Inflammatory macrophage treated with lipopolysaccharide for 4 hours (primary cell): ENCODE measurements around the gene SCTR.
A peak's percentile ranks its signal among the peaks of the same experiment; 100 is the strongest.
"Not testable (repeated sequence)": the region's sequence is repeated elsewhere in the genome, so short reads cannot be mapped to it uniquely, and the experiment has no call there.

Experiments used
- DNase-seq: peaks from one replicate; pipeline ENCODE4 v3.0.0-alpha.2; 2020

SCTR gene

DNA sequence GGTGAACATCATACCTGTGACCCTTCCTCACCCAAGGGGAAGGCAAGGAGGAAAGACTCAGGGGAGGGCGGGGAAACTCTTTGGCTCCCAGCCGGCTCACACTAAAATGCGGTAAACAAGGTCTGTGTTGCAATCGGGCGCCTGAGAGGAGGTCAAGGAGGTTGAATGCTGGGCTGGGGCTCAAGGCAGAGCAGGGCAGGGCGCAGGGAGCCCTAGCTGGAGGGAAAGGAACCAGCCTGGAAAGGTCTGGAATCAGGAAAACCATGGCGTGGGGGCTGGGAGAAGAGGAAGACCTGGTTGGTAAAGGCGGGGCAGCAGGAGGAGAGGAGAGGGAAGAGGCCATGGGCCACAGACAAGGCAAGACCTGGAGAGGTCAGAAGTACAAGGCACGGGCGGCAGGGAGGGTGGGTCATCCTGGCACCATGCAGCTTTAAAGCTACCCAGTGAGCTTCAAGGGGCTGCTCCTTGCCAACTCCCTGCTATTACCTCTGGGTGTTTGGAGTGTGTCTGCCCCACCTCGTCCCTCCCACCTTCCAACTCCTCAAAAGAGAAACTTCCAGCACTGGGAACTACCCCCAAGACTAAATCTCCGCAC, 97.4 kb downstream of the SCTR start:
- peak; percentile 43 for DNase-seq

DNA sequence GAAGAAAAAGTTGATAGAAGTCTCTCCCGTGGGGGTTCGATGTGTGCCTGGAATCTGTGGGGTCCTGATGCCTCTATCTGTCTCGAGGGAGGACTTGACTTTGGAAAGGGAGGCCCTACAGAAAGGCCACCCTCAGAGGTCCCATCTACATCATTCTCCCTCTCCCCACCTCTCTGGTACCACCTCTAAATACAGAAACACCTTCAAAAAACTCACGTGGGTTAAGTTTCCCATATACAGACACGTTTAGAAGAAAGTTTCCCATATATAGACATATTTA, 97.9 kb downstream of the SCTR start:
- no peak for DNase-seq

DNA sequence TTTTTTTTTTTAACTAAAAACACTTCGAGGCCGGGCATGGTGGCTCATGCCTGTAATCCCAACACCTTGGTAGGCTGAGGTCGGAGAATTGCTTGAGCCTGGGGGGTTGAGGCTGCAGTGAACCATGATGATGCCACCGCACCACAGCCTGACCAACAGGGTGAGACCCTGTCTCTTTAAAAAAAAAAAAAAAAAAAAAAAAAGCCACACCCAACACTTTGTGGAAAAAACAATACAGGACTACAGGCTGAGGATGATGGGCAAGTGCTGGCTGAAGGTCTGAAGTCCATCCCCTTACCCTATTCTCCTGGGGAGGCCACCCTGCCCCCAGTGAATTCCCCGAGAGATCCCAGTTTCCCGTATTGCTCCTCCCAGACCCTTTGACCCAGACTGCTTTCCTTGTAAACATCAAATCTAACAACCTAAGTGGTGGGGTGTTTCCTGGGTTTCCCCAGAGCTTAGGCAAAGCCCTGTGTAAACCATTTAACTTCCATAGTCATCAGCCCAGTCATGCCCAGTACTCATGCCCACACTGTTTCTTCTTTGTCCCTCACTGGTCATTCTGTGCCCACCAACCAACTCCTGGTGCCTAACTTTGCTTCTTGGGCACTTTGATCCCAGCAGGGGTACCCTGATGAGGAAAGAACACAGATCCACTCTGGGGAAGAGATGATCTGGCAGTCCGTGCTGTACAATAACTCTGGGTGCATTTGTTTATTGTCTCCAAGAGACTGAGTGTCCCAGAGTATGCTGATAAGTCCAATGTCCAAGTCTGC, 98.5 kb downstream of the SCTR start:
- DNase-seq: peak; percentile 19

DNA sequence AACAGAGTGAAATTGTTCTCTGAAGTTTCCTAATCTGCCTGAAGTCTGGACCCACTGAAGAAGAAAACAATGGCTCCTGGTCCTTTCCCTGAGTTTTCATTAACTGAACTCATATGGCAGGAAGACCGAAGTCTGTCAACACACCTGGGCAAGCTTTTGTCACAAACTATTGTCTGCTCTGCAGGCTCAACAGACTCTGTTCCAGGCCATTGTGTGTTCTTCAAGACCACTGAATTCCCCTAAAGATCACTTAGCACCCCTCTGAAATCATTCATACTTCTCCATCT, 99.2 kb downstream of the SCTR start:
- no peak for DNase-seq

DNA sequence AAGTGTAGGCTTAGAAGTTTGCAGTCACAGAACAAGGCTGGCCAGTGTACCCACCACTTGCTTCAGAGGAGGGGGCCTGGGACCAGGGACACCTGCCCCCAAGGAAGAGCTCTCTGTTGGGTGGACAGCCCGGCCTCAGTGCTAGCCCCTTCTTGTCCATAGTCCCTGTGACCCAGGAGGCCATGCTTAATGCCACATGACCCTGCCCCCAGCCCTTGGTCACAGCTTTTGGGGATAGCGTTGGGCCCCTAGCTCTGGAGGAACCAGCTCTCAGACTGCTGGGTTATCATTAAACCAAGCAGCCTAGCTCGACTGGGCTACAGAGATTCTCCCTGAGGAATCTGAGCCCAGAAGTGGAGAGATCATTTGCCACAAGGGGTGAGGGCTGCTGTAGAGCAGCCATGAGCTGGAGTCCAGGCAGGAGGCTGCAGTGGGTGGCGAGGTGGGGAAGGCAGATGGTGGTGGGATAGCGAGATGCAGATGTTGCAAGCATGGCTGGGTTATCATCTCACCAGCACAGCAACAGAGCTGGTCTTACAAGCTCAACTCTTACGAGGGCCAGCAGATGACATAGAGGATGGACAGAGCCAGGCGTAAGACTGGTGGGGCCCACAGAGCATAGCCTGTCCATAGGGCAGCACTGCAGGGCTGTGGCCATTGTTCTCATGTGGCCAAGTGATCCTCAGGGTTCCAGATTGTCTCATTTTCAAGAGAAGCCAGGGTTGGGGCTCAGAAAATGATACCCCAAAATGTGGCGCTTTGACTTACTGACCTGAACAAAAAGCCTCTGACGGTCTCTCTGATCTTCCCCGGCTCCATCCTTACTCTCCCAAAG, 99.8 kb downstream of the SCTR start:
- DNase-seq: no peak

DNA sequence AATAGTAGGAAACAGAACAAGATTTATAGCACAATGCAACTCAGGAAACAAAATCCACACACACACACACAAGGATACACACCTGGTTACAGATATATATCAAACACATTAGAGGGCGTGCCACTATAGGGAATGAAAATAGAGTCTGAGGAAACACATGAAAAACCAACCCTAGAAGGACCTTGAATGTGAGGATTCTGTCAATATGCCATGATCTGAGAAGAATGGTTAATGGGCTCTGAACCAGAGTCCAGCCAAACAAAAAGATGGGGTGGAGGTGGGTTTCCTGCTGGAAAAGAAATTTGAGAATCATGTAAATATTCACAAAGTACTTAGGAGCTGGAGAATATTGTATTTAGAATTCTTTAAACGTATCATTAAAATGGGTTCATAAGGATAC, 100.5 kb downstream of the SCTR start:
- no peak for DNase-seq

DNA sequence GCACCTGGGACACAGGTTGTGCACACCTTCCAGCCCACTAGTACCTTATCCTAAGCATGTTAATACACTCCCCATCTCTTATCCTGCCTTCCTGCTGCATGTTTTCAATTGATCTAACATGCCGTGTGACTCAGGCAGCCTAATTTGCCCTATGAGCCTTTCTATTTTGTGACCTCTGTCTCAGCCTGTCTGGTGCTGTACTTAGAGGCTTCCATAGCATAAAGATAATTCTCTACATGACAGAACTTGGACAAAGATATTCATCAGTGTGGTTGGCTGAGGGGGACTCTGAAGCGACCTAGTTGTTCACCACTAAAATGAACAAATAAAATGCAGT, 101.2 kb downstream of the SCTR start:
- no peak for DNase-seq

DNA sequence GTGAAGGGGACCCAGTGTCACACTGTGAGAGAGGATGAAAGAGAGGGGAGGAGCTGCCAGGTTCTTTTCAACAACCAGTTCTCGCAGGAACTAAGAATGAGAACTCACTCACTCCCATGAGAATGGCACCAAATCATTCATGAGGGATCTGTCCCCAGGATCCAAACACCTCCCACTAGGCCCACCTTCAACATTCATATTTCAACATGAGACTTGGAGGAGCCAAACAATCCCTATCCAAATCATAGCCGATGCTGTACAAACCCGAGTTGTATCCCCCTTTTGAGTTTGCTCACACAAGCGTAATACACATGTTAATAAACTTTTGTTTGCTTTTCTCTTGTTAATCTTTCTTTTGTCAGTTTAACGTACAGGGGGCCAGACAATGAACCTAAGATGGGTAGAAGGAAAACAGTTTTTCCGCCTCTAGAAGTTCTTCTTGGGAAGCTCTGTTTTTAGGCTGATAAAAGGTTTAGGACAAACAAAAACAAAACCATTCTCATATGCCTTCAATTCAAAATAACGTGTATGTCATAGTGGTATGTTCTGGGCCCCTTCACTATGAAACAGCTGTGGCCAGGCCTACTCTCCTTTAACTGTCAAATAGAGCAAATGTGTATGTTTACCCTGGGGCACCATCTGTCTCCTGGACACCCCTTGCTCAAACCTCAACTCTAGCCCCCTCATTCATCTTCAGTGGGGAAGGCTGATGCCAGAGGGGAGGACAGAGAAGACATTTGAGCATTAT, 101.7 kb downstream of the SCTR start:
- no peak for DNase-seq

DNA sequence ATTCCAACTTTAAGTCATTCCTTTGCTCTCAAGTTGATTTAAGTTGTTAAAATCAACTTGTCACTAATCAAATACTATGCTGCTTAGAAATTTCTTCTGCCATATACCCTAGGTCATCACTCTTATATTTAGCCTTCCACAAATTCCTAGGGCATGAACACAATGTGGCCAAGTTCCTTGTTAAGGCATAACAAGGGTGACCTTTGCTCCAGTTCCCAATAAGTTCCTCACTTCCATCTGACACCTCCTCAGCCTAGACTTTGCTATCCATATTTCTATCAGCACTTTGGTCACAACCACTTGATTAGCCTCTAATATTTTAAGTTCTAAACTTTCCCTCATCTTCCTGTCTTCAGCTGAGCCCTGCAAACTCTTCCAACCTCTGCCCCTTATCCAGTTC, 102.5 kb downstream of the SCTR start:
- no peak for DNase-seq

DNA sequence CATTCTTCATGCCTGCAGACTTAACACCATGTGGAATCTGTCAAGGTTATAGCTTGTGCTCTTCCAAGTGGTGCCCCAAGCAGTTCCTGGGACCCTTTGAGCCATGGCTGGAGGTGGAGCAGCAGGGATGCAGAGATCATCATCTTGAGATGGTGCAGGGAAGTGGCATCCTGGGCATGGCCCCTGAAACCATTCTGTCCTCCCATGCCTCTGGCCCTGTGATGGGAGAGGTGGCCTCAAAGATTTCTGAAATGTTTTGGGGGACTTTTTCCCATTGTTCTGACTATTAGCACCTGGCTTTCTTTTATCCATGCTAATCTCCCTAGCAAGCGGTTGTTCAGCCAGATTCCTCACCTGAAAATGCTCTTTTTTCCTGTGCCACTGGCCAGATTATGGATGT, 103.0 kb downstream of the SCTR start:
- DNase-seq: no peak

DNA sequence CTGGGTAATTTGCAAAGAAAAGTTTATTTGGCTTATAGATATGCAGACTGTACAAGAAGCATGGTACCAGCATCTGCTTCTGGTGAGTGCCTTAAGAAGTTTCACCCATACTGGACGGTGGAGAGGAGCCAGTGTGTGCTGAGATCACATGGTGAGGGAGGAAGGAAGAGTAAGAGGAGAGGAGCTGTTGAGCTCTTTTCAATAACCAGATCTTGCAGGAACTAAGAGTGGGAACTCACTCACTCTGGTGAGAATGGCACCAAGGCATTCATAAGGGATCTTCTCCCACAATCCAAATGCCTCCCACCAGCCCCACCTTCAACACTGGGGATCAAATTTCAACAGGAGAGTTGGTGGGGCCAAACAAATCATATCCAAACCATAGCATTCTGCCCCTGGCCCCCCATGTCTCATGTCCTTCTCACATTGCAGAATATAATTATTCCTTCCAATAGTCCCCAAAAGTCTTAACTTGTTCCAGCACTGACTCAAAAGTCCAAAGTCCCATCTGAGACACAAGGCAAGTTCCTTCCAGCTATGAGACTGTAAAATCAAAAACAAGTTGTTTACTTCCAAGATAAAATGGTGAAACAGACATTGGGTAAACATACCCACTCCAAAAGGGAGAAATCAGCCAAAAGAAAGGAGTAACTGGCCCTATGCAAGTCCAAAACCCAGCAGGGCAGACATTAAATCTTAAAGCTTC, 104.3 kb downstream of the SCTR start:
- DNase-seq: no peak

DNA sequence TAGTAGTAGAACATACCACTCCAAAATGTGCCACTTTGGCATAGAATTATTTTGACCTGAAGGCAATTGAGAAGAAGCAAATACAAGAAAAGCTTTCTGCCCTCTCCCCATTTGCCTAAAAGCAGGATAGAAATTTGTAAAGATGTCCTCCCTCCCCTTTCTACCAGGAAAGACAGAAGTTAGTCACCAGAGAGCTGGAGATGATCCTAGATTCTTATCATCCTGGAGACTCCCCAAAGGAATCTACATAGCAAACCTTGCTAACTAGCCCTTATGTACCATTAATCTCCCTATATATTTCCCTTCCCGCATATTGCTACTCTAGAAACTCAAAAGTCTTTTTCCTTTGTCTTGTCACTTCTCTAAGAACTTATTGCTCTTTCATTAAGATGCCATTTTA, 105.2 kb downstream of the SCTR start:
- no peak for DNase-seq

DNA sequence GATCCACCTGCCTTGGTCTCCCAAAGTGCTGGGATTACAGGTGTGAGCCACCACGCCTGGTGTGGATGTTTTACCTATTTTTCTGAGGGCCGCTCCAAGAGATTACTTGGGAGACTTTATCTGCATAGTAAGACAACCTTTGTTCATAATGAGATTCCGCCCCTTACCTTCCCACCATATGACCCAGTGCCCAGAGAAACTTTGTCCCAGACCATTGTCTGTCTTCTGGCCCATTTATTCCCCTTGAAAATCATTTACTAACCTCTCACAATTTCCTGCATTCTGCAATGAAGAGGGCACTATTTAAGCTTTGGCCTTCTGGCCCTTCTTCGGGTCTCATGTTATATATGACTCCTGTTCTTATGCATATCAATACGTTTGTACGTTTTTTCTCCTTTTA, 106.4 kb downstream of the SCTR start:
- no peak for DNase-seq

DNA sequence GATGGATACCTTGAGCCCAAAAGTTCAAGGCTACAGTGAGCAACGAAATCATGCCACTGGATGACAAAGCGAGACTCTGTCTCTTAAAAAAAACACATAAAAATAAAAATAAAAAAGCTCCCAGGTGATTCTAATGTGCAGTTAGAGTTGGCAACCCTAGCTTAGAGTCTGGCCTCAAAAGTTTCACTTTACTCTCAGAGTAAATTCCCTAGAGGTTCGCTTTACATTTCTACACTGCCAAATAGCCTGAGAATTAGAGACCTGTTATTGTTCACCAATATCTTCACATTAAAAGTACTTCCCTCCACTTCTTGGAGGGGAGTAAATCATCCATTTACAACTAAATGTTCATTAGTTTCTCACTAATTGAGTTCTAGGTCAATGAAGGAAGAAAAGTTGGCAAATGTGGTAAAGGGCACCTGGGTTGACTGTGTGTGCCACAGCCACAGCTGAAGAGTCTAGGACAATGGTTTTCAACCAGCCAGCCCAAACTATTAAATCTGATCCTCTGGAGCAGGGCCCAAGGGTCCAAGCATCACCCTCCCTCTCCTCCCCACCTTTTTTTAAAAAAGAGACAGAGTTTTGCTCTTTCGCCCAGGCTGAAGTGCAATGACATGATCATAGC, 107.9 kb downstream of the SCTR start:
- DNase-seq: no peak

DNA sequence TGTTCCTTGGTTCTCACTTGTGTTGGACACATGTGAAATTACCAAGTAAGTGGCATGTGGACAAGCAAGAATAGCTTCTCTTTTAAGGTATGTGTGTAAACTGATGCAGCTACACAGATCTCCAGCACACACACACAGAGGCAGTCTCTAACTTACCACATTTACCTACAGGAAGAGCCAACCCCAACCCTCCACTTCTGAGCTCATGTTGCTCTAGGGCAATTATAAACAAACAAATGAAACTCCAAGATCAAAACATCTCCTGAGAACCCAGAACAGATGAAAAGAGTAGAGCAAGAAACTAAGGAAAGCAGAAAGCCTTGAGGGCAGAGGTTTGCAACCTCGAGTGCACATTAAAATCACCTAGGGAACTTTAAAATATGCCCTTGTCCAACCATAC, 108.7 kb downstream of the SCTR start:
- DNase-seq: no peak

DNA sequence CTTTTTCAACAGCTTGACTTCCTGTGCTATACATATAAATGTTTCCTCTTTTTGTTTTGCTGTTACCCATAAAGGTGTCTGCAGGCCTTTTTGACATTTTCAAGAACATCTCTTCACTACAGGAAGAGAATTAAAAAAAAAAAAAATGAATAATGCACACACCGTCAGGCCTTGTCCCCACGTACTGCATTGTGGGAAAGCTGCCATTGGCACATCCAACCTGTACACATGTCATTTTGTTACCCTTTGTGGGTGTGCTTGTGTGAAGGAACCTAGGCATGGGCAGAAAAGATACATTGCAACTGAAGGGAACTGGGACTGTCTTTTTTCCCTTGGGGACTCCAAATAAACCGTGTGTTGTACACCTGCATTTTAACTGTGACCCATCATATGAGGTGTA, 109.4 kb downstream of the SCTR start:
- no peak for DNase-seq

DNA sequence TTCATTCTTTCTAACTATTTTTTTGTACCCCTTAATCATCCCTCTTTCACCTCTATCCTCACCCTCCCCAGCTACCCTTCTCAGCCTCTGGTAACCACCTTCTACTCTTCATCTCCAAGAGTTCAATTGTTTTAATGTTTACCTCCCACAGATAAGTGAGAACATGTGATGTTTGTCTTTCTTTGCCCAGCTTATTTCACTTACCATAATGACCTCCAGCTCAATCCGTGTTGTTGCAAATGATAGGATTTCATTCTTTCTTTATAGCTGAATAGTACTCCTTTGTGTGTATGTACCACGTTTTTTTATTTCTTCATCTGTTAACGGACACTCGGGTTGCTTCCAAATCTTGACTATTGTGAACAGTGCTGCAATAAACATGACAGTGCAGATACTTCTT, 114.8 kb downstream of the SCTR start:
- DNase-seq: no peak

DNA sequence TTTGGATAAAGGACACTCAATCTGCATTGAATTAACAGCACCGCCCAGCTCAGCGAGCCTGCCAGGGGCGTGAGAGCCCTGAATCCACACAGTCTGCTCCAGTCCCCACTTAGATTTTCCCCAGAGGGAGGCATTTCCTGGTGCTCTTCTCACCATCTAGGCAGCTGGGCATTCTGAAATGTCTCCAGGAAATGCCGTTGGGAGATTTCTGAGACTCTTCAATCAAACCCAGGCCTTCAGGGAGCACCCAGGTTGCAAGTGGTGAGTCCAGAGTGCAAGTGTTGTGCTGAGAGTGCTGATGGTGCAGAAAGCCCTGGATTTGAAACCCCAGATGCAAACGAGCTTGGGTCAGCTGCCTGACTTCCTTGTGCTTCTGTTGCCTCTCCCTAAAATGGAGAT, 116.1 kb downstream of the SCTR start:
- DNase-seq: no peak

DNA sequence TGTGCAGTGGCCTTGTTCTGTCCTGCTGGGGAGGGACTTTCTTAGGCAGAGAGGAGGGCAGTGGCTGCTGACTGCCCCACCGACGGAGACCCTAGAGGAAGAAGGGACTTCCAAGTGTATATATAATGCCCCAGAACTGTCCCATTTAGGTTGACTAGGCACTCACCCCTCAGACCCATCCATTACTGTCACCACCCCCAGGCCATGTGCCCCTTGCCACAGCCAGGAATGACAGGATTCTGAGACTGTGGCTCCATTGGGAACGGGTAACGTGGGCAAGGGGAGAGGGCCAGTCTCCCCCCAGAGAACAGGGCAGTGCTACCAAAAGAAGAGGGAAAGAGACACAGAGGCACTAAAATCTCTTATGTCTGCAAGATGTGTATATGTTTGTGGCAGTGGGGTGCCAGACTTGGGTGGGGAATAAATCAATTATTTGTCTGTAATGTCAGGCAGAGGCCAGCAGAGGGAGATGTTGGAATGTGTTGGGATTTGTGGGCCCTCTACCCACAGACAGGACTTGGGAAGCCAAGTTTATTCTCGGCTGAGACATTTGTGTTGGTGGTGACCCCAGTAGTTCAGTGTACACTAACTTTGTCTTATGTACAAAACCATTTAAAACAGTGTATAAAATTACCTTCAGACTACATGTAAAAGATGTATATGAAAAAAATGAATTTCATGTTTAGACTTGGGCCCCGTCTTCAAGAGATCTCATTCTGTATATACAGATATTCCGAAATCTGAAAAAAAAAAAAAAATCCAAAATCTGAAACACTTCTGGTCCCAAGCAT, 116.7 kb downstream of the SCTR start:
- DNase-seq: peak; percentile 64

DNA sequence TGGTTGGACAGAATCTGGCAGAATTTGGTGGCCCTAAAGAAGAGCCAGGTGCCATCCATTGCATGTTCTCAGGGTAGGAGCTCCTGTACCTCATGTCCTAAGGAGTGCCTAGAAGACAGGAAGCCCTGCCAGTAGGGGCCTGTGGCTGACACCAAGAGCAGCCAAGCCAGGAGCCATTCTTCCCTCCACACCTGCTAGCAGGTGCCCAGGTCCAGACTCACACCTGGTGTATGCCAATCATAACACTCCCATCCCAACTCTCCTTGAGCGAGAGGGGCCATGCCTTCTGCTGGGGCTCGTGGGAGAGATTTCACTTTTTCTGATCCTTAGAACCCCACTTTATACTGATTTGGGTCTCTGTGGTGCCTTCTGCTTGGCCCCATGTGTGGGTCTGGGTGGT, 119.1 kb downstream of the SCTR start:
- no peak for DNase-seq

DNA sequence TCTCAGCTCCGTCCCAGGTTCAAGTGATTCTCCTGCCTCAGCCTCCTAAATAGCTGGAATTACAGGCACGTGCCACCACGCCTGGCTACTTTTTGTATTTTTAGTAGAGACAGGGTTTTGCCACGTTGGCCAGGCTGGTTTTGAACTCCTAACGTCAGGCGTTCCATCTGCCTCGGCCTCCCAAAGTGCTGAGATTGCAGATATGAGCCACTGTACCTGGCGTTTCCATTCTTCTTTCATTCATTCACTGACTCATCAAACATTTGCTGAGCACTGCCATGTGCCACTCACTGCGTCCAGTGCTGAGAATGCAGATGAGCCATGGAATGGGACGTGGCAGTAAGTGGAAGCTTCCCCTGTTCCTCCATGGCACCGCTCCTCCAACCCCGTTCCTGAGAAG, 120.7 kb downstream of the SCTR start:
- DNase-seq: not testable (repeated sequence)
